Anterior cingulate cortex (tissue), 58 donors: ENCODE results near the gene POLD2.
"Not testable (repeated sequence)": the region's sequence is repeated elsewhere in the genome, so short reads cannot be mapped to it uniquely, and the experiment has no call there.

Experiments
- DNase-seq, 58 donors: peaks; one replicate each; lab custom pipeline; 2025; lab: John Stamatoyannopoulos, UW

The POLD2 gene

GRCh38 chr7:44123190-44124003 lies at the start of gene POLD2:
TSS of gene POLD2 (minus strand) at chr7:44123548. CDS start at chr7:44122053, 1,495 bp downstream.
- DNase-seq, result peak; percentile 59 to 99 (median 96)

- DNase-seq, result no peak
These were observed 49.6 kb upstream of the POLD2 start for GRCh38 chr7:44172803-44173424.

- no peak for DNase-seq
These were observed 49.0 kb upstream of the POLD2 start for GRCh38 chr7:44172352-44172751.

GRCh38 chr7:44171901-44172300 lies 48.6 kb upstream of the POLD2 start:
- DNase-seq, result not testable (repeated sequence)

- DNase-seq, result no peak
These were observed 44.6 kb upstream of the POLD2 start for GRCh38 chr7:44167920-44168319.

GRCh38 chr7:44163591-44163990 lies 40.2 kb upstream of the POLD2 start:
- DNase-seq, result no peak

- no peak for DNase-seq
These were observed 39.5 kb upstream of the POLD2 start for GRCh38 chr7:44162785-44163395.

- DNase-seq, result no peak
These were observed 38.8 kb upstream of the POLD2 start for GRCh38 chr7:44162179-44162578.

- DNase-seq, result no peak
These were observed 38.0 kb upstream of the POLD2 start for GRCh38 chr7:44161371-44161770.

- DNase-seq, result no peak
These were observed 36.7 kb upstream of the POLD2 start for GRCh38 chr7:44159824-44160630.

GRCh38 chr7:44158873-44159631 lies 35.7 kb upstream of the POLD2 start:
- peak in 28 of 58 donors; percentile 8 to 80 (median 36) for DNase-seq

GRCh38 chr7:44158096-44158872 lies 34.9 kb upstream of the POLD2 start:
- no peak for DNase-seq

GRCh38 chr7:44157116-44158080 lies 34.0 kb upstream of the POLD2 start:
- no peak for DNase-seq

- DNase-seq, result no peak
These were observed 33.2 kb upstream of the POLD2 start for GRCh38 chr7:44156453-44157010.

GRCh38 chr7:44155191-44156185 lies 32.1 kb upstream of the POLD2 start:
- peak in 20 of 58 donors; percentile 4 to 57 (median 38) for DNase-seq

- DNase-seq, result no peak
These were observed 31.4 kb upstream of the POLD2 start for GRCh38 chr7:44154703-44155102.
